Peyer's patch (tissue), 4 donors: ENCODE data around the gene ANXA6. TPM values are rescaled to one million over a fixed set of nuclear protein-coding genes. Genes with fewer than 3 reads are reported as not detected.

Experiments
- DNase-seq, 3 donors: peaks; one replicate each; pipeline ENCODE4 v3.0.0-alpha.2; 2017 to 2019
- H3K27ac ChIP-seq, 4 donors: fragments of 200-600 bp; sonication (generic); one replicate each; pipeline ENCODE4 v1.5.1; 2016 to 2019
- H3K27me3 ChIP-seq, 2 donors: fragments of 200-600 bp; sonication (generic); one replicate each; pipeline ENCODE4 v1.5.1; 2019
- H3K36me3 ChIP-seq, 3 donors: fragments of 200-600 bp; sonication (generic); one replicate each; pipeline ENCODE4 v1.5.1; 2016 to 2019
- H3K4me1 ChIP-seq, 4 donors: fragments of 200-600 bp; sonication (generic); one replicate each; pipeline ENCODE4 v1.5.1; 2016 to 2019
- H3K4me3 ChIP-seq, 4 donors: fragments of 200-600 bp; sonication (generic); 1 replicate in 3 of 4; 2 replicates in 1 of 4; pipeline ENCODE4 v1.5.1; 2016 to 2019; ENCODE audit warnings: mild to moderate bottlenecking in 1 of 4
- H3K9me3 ChIP-seq, 4 donors: fragments of 200-600 bp; sonication (generic); one replicate each; pipeline ENCODE4 v1.5.1; 2016 to 2019; ENCODE audit warnings: mild to moderate bottlenecking in 1 of 4
- POLR2A ChIP-seq, 2 donors: fragments of 450-650 bp; IDR thresholded peaks; one replicate each; pipeline ENCODE4 v1.5.1; 2017; ENCODE audit warnings: antibody characterized with exemption in 2 of 2, mild to moderate bottlenecking in 2 of 2, moderate library complexity in 2 of 2
- total RNA-seq, 4 donors: library from RNA; depleted of rRNA; stranded (reverse); fragments of >200 nt; gene quantifications; one replicate each; pipeline ENCODE4 v1.1.0, GENCODE V29; 2016
- TF ChIP-seq, protein P1 (sequence below), 6 experiments: fragments of 450-650 bp in 4 of 6; fragments of 200-600 bp in 2 of 6; sonication (generic) in 1 of 6; IDR thresholded peaks; one replicate each; pipeline ENCODE4 v1.5.1; 2017 to 2019; ENCODE audit warnings: antibody characterized with exemption in 6 of 6, mild to moderate bottlenecking in 3 of 6, moderate library complexity in 1 of 6

ANXA6 gene
- total RNA-seq, 4 donors from 2014 or later = 11.2 to 228 (median 30.1) TPM

DNA sequence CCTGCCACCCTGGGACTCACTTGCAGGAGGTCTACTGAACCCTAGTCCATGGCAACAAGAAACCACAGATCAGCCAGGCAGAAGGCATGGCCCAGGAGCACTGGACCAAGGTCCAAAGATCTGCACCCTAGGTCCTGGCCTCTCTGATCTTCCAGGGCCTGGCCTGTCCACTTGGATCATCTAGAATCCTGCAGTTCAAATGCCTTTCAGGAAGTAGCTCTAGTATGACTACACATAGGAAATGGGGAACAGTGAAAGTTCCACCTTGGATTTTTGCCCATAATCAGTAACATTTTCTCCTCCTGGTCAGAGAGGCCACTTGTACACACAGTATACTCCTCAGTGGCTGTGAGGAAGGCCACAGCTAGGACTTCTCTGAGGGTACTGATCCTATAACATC, 11.5 kb downstream of the ANXA6 start:
- TF ChIP-seq, protein P1, sequence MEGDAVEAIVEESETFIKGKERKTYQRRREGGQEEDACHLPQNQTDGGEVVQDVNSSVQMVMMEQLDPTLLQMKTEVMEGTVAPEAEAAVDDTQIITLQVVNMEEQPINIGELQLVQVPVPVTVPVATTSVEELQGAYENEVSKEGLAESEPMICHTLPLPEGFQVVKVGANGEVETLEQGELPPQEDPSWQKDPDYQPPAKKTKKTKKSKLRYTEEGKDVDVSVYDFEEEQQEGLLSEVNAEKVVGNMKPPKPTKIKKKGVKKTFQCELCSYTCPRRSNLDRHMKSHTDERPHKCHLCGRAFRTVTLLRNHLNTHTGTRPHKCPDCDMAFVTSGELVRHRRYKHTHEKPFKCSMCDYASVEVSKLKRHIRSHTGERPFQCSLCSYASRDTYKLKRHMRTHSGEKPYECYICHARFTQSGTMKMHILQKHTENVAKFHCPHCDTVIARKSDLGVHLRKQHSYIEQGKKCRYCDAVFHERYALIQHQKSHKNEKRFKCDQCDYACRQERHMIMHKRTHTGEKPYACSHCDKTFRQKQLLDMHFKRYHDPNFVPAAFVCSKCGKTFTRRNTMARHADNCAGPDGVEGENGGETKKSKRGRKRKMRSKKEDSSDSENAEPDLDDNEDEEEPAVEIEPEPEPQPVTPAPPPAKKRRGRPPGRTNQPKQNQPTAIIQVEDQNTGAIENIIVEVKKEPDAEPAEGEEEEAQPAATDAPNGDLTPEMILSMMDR (IDR thresholded peaks at IDR 0.05) = no peak
- no peak for TF ChIP-seq POLR2A (IDR thresholded peaks at IDR 0.05)
- H3K36me3 ChIP-seq = no peaks in the 10 kb centered on the region
- H3K27ac ChIP-seq = no peak overlapping the region
- H3K4me3 ChIP-seq = no peak overlapping the region
- no peak for DNase-seq
- no peaks in the 10 kb centered on the region for H3K9me3 ChIP-seq
- H3K4me1 ChIP-seq = peaks cover 3 to 56% (median 44%) of the 10 kb centered on the region in 4 donors
- H3K27me3 ChIP-seq = no peaks in the 10 kb centered on the region

GRCh38 chr5:151144922-151145321, 12.7 kb downstream of the ANXA6 start:
- Histone ChIP-seq H3K27me3 (no peaks in the 10 kb centered on the region), H3K27ac (peak overlapping the region in 1 of 4 donors; percentile 28), H3K9me3 (no peaks in the 10 kb centered on the region), H3K4me1 (peaks cover 0 to 50% (median 35%) of the 10 kb centered on the region in 4 donors), H3K36me3 (no peaks in the 10 kb centered on the region), H3K4me3 (no peak overlapping the region)
- TF ChIP-seq POLR2A (IDR thresholded peaks at IDR 0.05) = no peak
- TF ChIP-seq, protein P1 (IDR thresholded peaks at IDR 0.05) = no peak
- DNase-seq = no peak

DNA sequence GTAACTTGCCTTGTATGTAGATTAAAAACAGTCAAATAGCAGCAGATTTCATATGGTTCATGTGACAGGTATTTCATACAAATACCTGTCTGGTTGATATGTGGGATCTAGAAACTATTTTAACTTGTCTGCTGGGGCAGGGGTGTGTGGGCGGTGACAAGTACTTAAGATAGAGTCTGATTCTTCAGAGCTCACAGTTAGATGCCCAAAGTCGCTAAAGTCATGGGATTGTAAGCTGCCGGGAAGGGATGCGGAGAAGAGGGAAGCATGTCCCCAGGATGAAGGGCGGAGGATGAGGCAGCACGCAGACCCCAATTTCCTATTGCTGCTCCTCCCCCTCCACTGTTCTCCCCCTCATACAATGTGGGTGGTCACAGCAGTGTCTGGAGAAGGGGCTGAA, 13.3 kb downstream of the ANXA6 start:
- Histone ChIP-seq H3K27me3 (no peaks in the 10 kb centered on the region), H3K4me1 (peaks cover 0 to 44% (median 31%) of the 10 kb centered on the region in 4 donors), H3K9me3 (no peaks in the 10 kb centered on the region), H3K27ac (peak overlapping the region in 1 of 4 donors; percentile 38), H3K36me3 (peaks cover 0 to 4% (median 0%) of the 10 kb centered on the region in 3 donors), H3K4me3 (no peak overlapping the region)
- no peak for TF ChIP-seq POLR2A (IDR thresholded peaks at IDR 0.05)
- TF ChIP-seq, protein P1 (IDR thresholded peaks at IDR 0.05) = no peak
- no peak for DNase-seq

DNA sequence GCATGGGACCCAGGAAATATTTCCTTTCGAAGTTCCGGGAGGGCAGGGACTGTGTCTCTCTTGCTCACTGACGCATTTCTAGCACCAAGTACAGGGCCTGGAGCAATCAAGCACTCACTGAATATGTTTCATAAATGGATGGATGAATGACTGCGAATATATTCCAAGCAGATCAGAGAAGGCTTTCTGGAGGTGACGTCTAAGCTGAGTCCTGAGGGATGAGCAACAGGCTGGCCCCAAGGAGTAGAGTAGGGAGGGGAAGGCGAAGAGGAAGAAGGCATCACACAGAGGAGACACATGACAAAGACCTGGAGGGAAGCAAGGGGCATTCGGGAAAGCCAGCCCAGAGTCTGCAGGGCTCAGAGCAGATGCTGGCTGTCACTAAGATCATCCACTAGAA, 13.9 kb downstream of the ANXA6 start:
- Histone ChIP-seq H3K27ac (peak overlapping the region in 1 of 4 donors; percentile 38), H3K9me3 (no peaks in the 10 kb centered on the region), H3K4me1 (peaks cover 0 to 43% (median 30%) of the 10 kb centered on the region in 4 donors), H3K36me3 (peaks cover 0 to 11% (median 0%) of the 10 kb centered on the region in 3 donors), H3K27me3 (no peaks in the 10 kb centered on the region), H3K4me3 (no peak overlapping the region)
- TF ChIP-seq POLR2A (IDR thresholded peaks at IDR 0.05) = no peak
- TF ChIP-seq, protein P1 (IDR thresholded peaks at IDR 0.05) = no peak
- no peak for DNase-seq

DNA sequence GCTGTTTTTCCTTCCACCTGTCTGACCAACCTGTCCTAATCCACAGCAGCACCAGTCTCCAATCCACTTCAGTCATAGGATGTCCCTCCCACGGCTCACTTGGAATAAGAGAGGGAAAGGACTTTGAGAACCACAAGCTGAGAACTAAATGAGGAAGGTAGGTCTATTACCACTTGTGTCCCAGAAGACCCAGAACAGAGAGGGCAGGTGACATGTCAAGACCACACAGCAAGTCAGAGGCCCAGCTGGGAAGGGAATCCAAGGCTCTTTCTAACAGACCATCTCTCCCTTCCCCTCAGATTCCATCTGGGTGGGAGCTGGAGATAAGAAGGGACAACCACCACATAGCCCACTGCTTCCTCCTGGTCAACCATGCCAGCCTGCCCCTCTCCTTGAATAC, 14.6 kb downstream of the ANXA6 start:
- Histone ChIP-seq H3K36me3 (peaks cover 0 to 17% (median 0%) of the 10 kb centered on the region in 3 donors), H3K4me1 (peaks cover 0 to 43% (median 28%) of the 10 kb centered on the region in 4 donors), H3K4me3 (no peak overlapping the region), H3K27ac (peak overlapping the region in 1 of 4 donors; percentile 68), H3K9me3 (no peaks in the 10 kb centered on the region), H3K27me3 (no peaks in the 10 kb centered on the region)
- no peak for TF ChIP-seq POLR2A (IDR thresholded peaks at IDR 0.05)
- TF ChIP-seq, protein P1 (IDR thresholded peaks at IDR 0.05) = no peak
- no peak for DNase-seq
